ENCODE data around the gene CAPN12.
A peak's percentile ranks its signal among the peaks of the same experiment; 100 is the strongest.
"Not testable (repeated sequence)": the region's sequence is repeated elsewhere in the genome, so short reads cannot be mapped to it uniquely, and the experiment has no call there.

The CAPN12 gene

GRCh38 chr19:38744298-38744681 is at the start of gene CAPN12:
Gene CAPN12 (minus strand): TSS chr19:38744474. CDS start chr19:38744165, 309 bp downstream.
- no peak for DNase-seq

- no peak for DNase-seq
These were observed 49.4 kb upstream of the CAPN12 start for GRCh38 chr19:38793671-38794070.

- DNase-seq: no peak
These were observed 48.9 kb upstream of the CAPN12 start for GRCh38 chr19:38793177-38793576.

- DNase-seq: peak; percentile 25
These were observed 48.2 kb upstream of the CAPN12 start for GRCh38 chr19:38792250-38793111.

- not testable (repeated sequence) for DNase-seq
These were observed 47.3 kb upstream of the CAPN12 start for GRCh38 chr19:38791451-38792064.

- not testable (repeated sequence) for DNase-seq
These were observed 46.5 kb upstream of the CAPN12 start for GRCh38 chr19:38790507-38791403.

GRCh38 chr19:38788478-38789243 is 44.4 kb upstream of the CAPN12 start, which contains the start of gene LGALS7B:
Gene LGALS7B (plus strand): TSS chr19:38789200. CDS start chr19:38789227, 27 bp downstream.
- DNase-seq: no peak

GRCh38 chr19:38786572-38787265 is 42.4 kb upstream of the CAPN12 start:
- DNase-seq: no peak

GRCh38 chr19:38786061-38786460 is 41.8 kb upstream of the CAPN12 start:
- DNase-seq: not testable (repeated sequence)

GRCh38 chr19:38785187-38785699 is 41.0 kb upstream of the CAPN12 start:
- DNase-seq: no peak

GRCh38 chr19:38784224-38784623 is 40.0 kb upstream of the CAPN12 start:
- no peak for DNase-seq

- not testable (repeated sequence) for DNase-seq
These were observed 37.9 kb upstream of the CAPN12 start for GRCh38 chr19:38782212-38782611.

GRCh38 chr19:38781058-38781457 is 36.8 kb upstream of the CAPN12 start:
- no peak for DNase-seq

- DNase-seq: no peak
These were observed 36.2 kb upstream of the CAPN12 start for GRCh38 chr19:38780443-38780842.

- DNase-seq: no peak
These were observed 34.5 kb upstream of the CAPN12 start for GRCh38 chr19:38778733-38779132.

GRCh38 chr19:38774181-38774950 is 30.1 kb upstream of the CAPN12 start:
- DNase-seq: no peak

- DNase-seq: no peak
These were observed 29.3 kb upstream of the CAPN12 start, which contains the start of gene LGALS7 for GRCh38 chr19:38773469-38774177. Gene LGALS7 (minus strand): TSS chr19:38773517. CDS start chr19:38773492, 25 bp downstream.

GRCh38 chr19:38771569-38771968 is 27.3 kb upstream of the CAPN12 start:
- DNase-seq: not testable (repeated sequence)

- DNase-seq: not testable (repeated sequence)
These were observed 26.6 kb upstream of the CAPN12 start for GRCh38 chr19:38770949-38771275.
